ENCODE data around the gene MBOAT1. TPM values are rescaled to one million over a fixed set of nuclear protein-coding genes. Genes with fewer than 3 reads are reported as not detected.

The MBOAT1 gene
- total RNA-seq, 1 experiment from 2014 or later: 9.9 TPM

DNA sequence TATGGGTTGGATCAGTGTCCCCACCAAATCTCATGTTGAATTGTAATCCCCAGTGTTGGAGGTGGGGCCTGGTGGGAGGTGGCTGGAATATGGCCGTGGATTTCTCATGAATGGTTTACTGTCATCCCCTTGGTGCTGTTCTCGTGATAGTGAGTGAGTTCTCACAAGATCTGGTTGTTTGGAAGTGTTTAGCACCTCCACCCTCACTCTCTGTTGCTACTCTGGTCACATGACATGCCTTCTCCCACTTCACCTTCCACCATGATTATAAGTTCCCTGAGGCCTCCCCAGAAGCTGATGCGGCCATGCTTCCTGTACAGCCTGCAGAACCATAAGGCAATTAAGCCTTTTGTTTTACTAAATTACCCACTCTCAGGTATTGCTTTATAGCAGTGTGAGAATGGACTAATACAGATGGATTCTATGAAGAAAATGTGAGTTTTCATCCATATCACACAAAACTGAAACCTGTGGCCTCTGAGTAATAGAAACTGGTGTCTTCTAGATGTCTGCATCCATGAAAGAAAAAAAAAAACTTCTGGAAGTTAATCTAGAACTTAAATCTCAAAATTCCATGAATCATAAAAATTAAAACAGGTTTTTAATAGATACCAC lies 39.3 kb downstream of the MBOAT1 start:
- Histone ChIP-seq H2AFZ (ENCODE audit: low read length) (no peak overlapping the region), H3K27me3 (ENCODE audit: insufficient read depth, low read length) (no peaks in the 10 kb centered on the region), H3K23ac (ENCODE audit: insufficient read length, low read depth, low read length) (no peak overlapping the region), H3T11ph (ENCODE audit: low read length) (no peak overlapping the region), H3K27ac (ENCODE audit: insufficient read length, low read depth, low read length) (no peak overlapping the region), H4K5ac (ENCODE audit: insufficient read length, low read depth, low read length) (no peak overlapping the region), H4K8ac (replicated peaks; ENCODE audit: insufficient read length, low read depth, low read length) (no peak overlapping the region), H4K91ac (ENCODE audit: insufficient read length, low read depth, low read length) (no peak overlapping the region), H3K14ac (ENCODE audit: insufficient read depth, low read length) (no peak overlapping the region), H3K4ac (ENCODE audit: low read depth, low read length) (no peak overlapping the region), H2BK12ac (ENCODE audit: insufficient read length, low read depth, low read length) (no peak overlapping the region), H3K56ac (ENCODE audit: insufficient read length, low read depth, low read length) (no peak overlapping the region), H2AK5ac (ENCODE audit: insufficient read length, low read length) (no peak overlapping the region), H2BK120ac (ENCODE audit: low read depth, low read length, poor library complexity, severe bottlenecking) (no peak overlapping the region), H4K20me1 (ENCODE audit: control insufficient read depth, insufficient read depth, insufficient read length) (no peaks in the 10 kb centered on the region), H3K4me1 (ENCODE audit: insufficient read depth, low read length) (peaks cover 3% of the 10 kb centered on the region), H3K23me2 (ENCODE audit: insufficient read length, low read depth, low read length, poor library complexity, severe bottlenecking) (no peaks in the 10 kb centered on the region), H3K4me2 (ENCODE audit: insufficient read depth, insufficient read length, low read length) (no peak overlapping the region), H2BK20ac (ENCODE audit: low read depth, low read length, poor library complexity, severe bottlenecking) (no peak overlapping the region), H2BK15ac (ENCODE audit: low read depth, low read length) (no peak overlapping the region), H2BK5ac (ENCODE audit: insufficient read length, low read length) (no peak overlapping the region), H3K9me3 (ENCODE audit: control insufficient read depth, low read depth, low read length) (no peaks in the 10 kb centered on the region), H3K9ac (ENCODE audit: extremely low read depth, insufficient read length, low read length) (no peak overlapping the region), H3K79me1 (ENCODE audit: insufficient read depth, low read depth, low read length, poor library complexity, severe bottlenecking) (no peaks in the 10 kb centered on the region), H3K18ac (ENCODE audit: insufficient read length, low read depth, low read length) (no peak overlapping the region), H3K79me2 (ENCODE audit: insufficient read depth, low read length) (no peaks in the 10 kb centered on the region)
- no peak for DNase-seq
- Mint-ChIP-seq H3K27me3 (ENCODE audit: low read depth) (no peaks in the 10 kb centered on the region; the same call in 1 of the 2 replicates), H3K4me1 (peaks cover 5 to 7% of the 10 kb centered on the region in 2 experiments; a peak in 3 of 4 replicates), H3K9me3 (no peaks in the 10 kb centered on the region), H3K4me3 (no peak overlapping the region), H3K36me3 (ENCODE audit: insufficient read depth in 1 of 3, low read depth in 3 of 3) (no peaks in the 10 kb centered on the region; a peak in 1 of 7 replicates), H3K27ac (no peak overlapping the region; a peak in 1 of 7 replicates)
- no peak for TF ChIP-seq CTCF (conservative IDR thresholded peaks at IDR 0.05)
- WGBS (ENCODE audit: extremely low coverage, insufficient read length, low lambda C conversion rate): no CpG with 5 or more reads among the region's 3 CpGs
